Upper lobe of right lung (tissue), 1 donor: Measurements from ENCODE around the gene DYTN. TPM values are rescaled to one million over a fixed set of nuclear protein-coding genes. Genes with fewer than 3 reads are reported as not detected.

ENCODE experiments used
- ATAC-seq: fragments of 200-7000 bp; cut with Tn5 transposase; one replicate; pipeline ENCODE4 v1.9.1; 2020; ENCODE audit warnings: mild to moderate bottlenecking, moderate library complexity
- DNase-seq: peaks from one replicate; pipeline ENCODE4 v3.0.0-alpha.2; 2020
- H3K27ac ChIP-seq: fragments of 200-600 bp; one replicate; pipeline ENCODE4 v1.8.0; 2022
- H3K27me3 ChIP-seq: fragments of 200-600 bp; one replicate; pipeline ENCODE4 v1.8.0; 2022; ENCODE audit warnings: mild to moderate bottlenecking
- H3K36me3 ChIP-seq: fragments of 200-600 bp; one replicate; pipeline ENCODE4 v1.8.0; 2022
- H3K4me1 ChIP-seq: fragments of 200-600 bp; one replicate; pipeline ENCODE4 v1.8.0; 2022
- H3K4me3 ChIP-seq: fragments of 200-600 bp; one replicate; pipeline ENCODE4 v1.8.0; 2022; ENCODE audit warnings: mild to moderate bottlenecking
- H3K9me3 ChIP-seq: fragments of 200-600 bp; one replicate; pipeline ENCODE4 v1.8.0; 2022
- CTCF ChIP-seq: fragments of 200-600 bp; IDR thresholded peaks from one replicate; pipeline ENCODE4 v1.8.0; 2022; ENCODE audit warnings: antibody characterized with exemption
- intact Hi-C: fragments of 100-400 bp; cut with DNase I; formaldehyde crosslinking; loops from one replicate; pipeline ENCODE4 v1.11.0; 2022
- total RNA-seq: library from RNA; stranded (reverse); fragmentation: NEBNext Ultra II Directional; extraction: Animal tissue kit (Norgen Biotek cat#: 25700); gene quantifications from one replicate; pipeline ENCODE4 v1.2.1, GENCODE V29; 2021
- donor health status: DM: no; HTN: yes; CAD: no; lungs with severe emphysema.

DYTN gene
- total RNA-seq, 1 donor from 2014 or later, result not detected

- no peak overlapping the region for H3K4me3 ChIP-seq
- intact Hi-C loops, result no loop called here
- no peak for TF ChIP-seq CTCF
- no peak overlapping the region for H3K27ac ChIP-seq
- DNase-seq (no peak), ATAC-seq (no peak)
- H3K27me3 ChIP-seq, result peaks cover 36% of the 10 kb centered on the region
- H3K4me1 ChIP-seq, result no peaks in the 10 kb centered on the region
- no peaks in the 10 kb centered on the region for H3K36me3 ChIP-seq
- no peaks in the 10 kb centered on the region for H3K9me3 ChIP-seq
Measured at GRCh38 chr2:206641226-206641625, 77.0 kb downstream of the DYTN start.

- Histone ChIP-seq H3K9me3 (no peaks in the 10 kb centered on the region), H3K4me3 (no peak overlapping the region), H3K36me3 (no peaks in the 10 kb centered on the region), H3K4me1 (no peaks in the 10 kb centered on the region), H3K27ac (no peak overlapping the region), H3K27me3 (peaks cover 33% of the 10 kb centered on the region)
- intact Hi-C loops, result no loop called here
- no peak for DNase-seq
- no peak for ATAC-seq
- TF ChIP-seq CTCF, result no peak
Measured at GRCh38 chr2:206639636-206640035, 78.6 kb downstream of the DYTN start.

- no peak for ATAC-seq
- Histone ChIP-seq H3K4me1 (no peaks in the 10 kb centered on the region), H3K27me3 (no peaks in the 10 kb centered on the region), H3K4me3 (no peak overlapping the region), H3K9me3 (no peaks in the 10 kb centered on the region), H3K27ac (no peak overlapping the region), H3K36me3 (no peaks in the 10 kb centered on the region)
- TF ChIP-seq CTCF, result no peak
- no peak for DNase-seq
- intact Hi-C loops, result no loop called here
Measured at GRCh38 chr2:206635015-206635414, 83.2 kb downstream of the DYTN start.

GRCh38 chr2:206631340-206631739 is 86.9 kb downstream of the DYTN start:
- Histone ChIP-seq H3K4me1 (no peaks in the 10 kb centered on the region), H3K9me3 (no peaks in the 10 kb centered on the region), H3K36me3 (no peaks in the 10 kb centered on the region), H3K27ac (no peak overlapping the region), H3K4me3 (no peak overlapping the region), H3K27me3 (no peaks in the 10 kb centered on the region)
- TF ChIP-seq CTCF, result no peak
- intact Hi-C loops, result no loop called here
- ATAC-seq (no peak), DNase-seq (no peak)

GRCh38 chr2:206627632-206628031 is 90.6 kb downstream of the DYTN start:
- no peak for ATAC-seq

More at GRCh38 chr2:206627632-206628031, 90.6 kb downstream of the DYTN start:
- no peaks in the 10 kb centered on the region for H3K9me3 ChIP-seq
- no peak overlapping the region for H3K4me3 ChIP-seq
- no peak for DNase-seq
- H3K27me3 ChIP-seq, result no peaks in the 10 kb centered on the region
- intact Hi-C loops, result no loop called here
- H3K36me3 ChIP-seq, result no peaks in the 10 kb centered on the region
- no peaks in the 10 kb centered on the region for H3K4me1 ChIP-seq
- H3K27ac ChIP-seq, result no peak overlapping the region
- TF ChIP-seq CTCF, result no peak
